ENCODE results near the gene VPS33A. TPM values are rescaled to one million over a fixed set of nuclear protein-coding genes. Genes with fewer than 3 reads are reported as not detected.

VPS33A gene
- total and polyA plus RNA-seq, 10 donors, result 9.7 to 31.5 (median 21.8) TPM

GRCh38 chr12:122189626-122190475 lies 76.4 kb downstream of the VPS33A start:
- no peak overlapping the region for H3K4me3 ChIP-seq
- no peaks in the 10 kb centered on the region for H3K36me3 ChIP-seq
- intact Hi-C loops (cut with DNase I; ENCODE audit: low total_unique reads), result loop anchor here (5.0 kb wide), 1 partner anchor 58 kb away; no protein-coding TSS in a partner anchor
- H3K4me1 ChIP-seq, result peaks cover 0 to 11% (median under 1%) of the 10 kb centered on the region in 6 donors
- no peak for DNase-seq
- peaks cover 0 to 10% (median 0%) of the 10 kb centered on the region in 7 donors for H3K27me3 ChIP-seq (replicated peaks in 1 of 7)
- 84 to 90% (median 90%) methylated on average over 32 to 34 of the region's 34 CpGs for WGBS, 5 donors
- no peak overlapping the region for H3K27ac ChIP-seq
- peaks cover 0 to 5% (median 0%) of the 10 kb centered on the region in 8 donors for H3K9me3 ChIP-seq
- TF ChIP-seq CTCF (IDR thresholded peaks at IDR 0.05 in 8 of 11, conservative IDR thresholded peaks at IDR 0.05 in 3 of 11), result no peak
- TF ChIP-seq POLR2A (IDR thresholded peaks at IDR 0.05), result no peak
- TF ChIP-seq POLR2AphosphoS5 (IDR thresholded peaks at IDR 0.05), result no peak

DNA sequence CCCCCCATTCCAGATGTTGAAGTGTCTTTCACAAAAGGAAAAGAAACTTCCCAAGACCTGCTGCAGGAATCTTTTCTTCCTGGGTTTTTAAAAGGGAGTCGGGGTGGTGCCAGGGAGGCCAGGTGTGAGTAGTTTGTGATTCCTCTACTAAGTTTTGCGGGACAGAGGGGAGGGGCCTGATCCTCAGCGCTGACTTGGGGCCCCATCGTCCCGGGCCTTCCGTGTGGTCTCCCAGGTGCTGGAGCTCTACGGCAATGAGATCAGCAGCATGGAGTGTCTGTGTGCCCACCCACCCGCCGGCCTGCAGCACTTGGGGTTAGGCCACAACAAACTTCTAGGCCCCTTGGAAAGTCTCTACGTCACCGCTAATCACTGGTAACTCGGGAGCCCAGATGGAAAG lies 78.8 kb downstream of the VPS33A start:
- no peak for DNase-seq
- 84 to 92% (median 89%) methylated on average over 12 of the region's 12 CpGs for WGBS, 5 donors

GRCh38 chr12:122185494-122186082 lies 80.7 kb downstream of the VPS33A start:
- Histone ChIP-seq H3K27ac (no peak overlapping the region), H3K36me3 (no peaks in the 10 kb centered on the region), H3K4me1 (peaks cover 6 to 30% (median 23%) of the 10 kb centered on the region in 6 donors), H3K27me3 (replicated peaks in 1 of 7) (peaks cover 0 to 30% (median 7%) of the 10 kb centered on the region in 7 donors), H3K9me3 (no peaks in the 10 kb centered on the region), H3K4me3 (no peak overlapping the region)
- 61 to 84% (median 77%) methylated on average over 9 to 10 of the region's 10 CpGs for WGBS, 5 donors
- intact Hi-C loops (cut with DNase I; ENCODE audit: low total_unique reads), result loop anchor here (5.0 kb wide), 1 partner anchor 53 kb away; no protein-coding TSS in a partner anchor
- no peak for DNase-seq
- TF ChIP-seq POLR2A (IDR thresholded peaks at IDR 0.05), result no peak
- no peak for TF ChIP-seq POLR2AphosphoS5 (IDR thresholded peaks at IDR 0.05)
- no peak for TF ChIP-seq CTCF (IDR thresholded peaks at IDR 0.05 in 8 of 11, conservative IDR thresholded peaks at IDR 0.05 in 3 of 11)

More for the DNA sequence above, 78.8 kb downstream of the VPS33A start:
- H3K27ac ChIP-seq, result no peak overlapping the region
- H3K9me3 ChIP-seq, result no peaks in the 10 kb centered on the region
- H3K36me3 ChIP-seq, result no peaks in the 10 kb centered on the region
- intact Hi-C loops (cut with DNase I; ENCODE audit: low total_unique reads), result loop anchor here (5.0 kb wide), 1 partner anchor 55 kb away; no protein-coding TSS in a partner anchor
- peaks cover 0 to 24% (median 7%) of the 10 kb centered on the region in 7 donors for H3K27me3 ChIP-seq (replicated peaks in 1 of 7)
- no peak for TF ChIP-seq POLR2A (IDR thresholded peaks at IDR 0.05)
- TF ChIP-seq CTCF (IDR thresholded peaks at IDR 0.05 in 8 of 11, conservative IDR thresholded peaks at IDR 0.05 in 3 of 11), result no peak
- TF ChIP-seq POLR2AphosphoS5 (IDR thresholded peaks at IDR 0.05), result no peak
- no peak overlapping the region for H3K4me3 ChIP-seq
- peaks cover 6 to 35% (median 22%) of the 10 kb centered on the region in 6 donors for H3K4me1 ChIP-seq
